Ovary (tissue), 3 donors: Measurements from ENCODE around the gene ANKRD65.

ENCODE experiments used
- CTCF ChIP-seq, 3 donors: fragments of 450-650 bp in 2 of 3; fragments of 200-600 bp in 1 of 3; IDR thresholded peaks; one replicate each; pipeline versions ENCODE4 v1.5.1 to v1.8.0; 2016 to 2022; ENCODE audit warnings: antibody characterized with exemption in 3 of 3, mild to moderate bottlenecking in 1 of 3
- EP300 ChIP-seq: sonication (generic); formaldehyde crosslinking; IDR thresholded peaks from one replicate; pipeline ENCODE4 v1.6.1; 2017; ENCODE audit warnings: antibody characterized with exemption
- POLR2A ChIP-seq: fragments of 450-650 bp; IDR thresholded peaks from one replicate; pipeline ENCODE4 v1.6.1; 2017; ENCODE audit warnings: antibody characterized with exemption, mild to moderate bottlenecking, moderate library complexity
- donor health status: DM: no; HTN: no; CAD: no.

GRCh38 chr1:1460540-1461130 is 39.6 kb upstream of the ANKRD65 start:
- TF ChIP-seq POLR2A: no peak
- TF ChIP-seq CTCF (IDR thresholded peaks at IDR 0.05): no peak
- TF ChIP-seq EP300: no peak
